HG03045 (cell line): ENCODE measurements around the gene PUS1.
A peak's percentile ranks its signal among the peaks of the same experiment; 100 is the strongest.
"Not testable (repeated sequence)": the region's sequence is repeated elsewhere in the genome, so short reads cannot be mapped to it uniquely, and the experiment has no call there.

ENCODE experiments used
- ATAC-seq: cut with Tn5 transposase; IDR thresholded peaks from one replicate; pipeline ENCODE4 v1.9.1; 2021; ENCODE audit warnings: mild to moderate bottlenecking, moderate library complexity; ENCODE audit not compliant: unreplicated experiment

Gene PUS1

GRCh38 chr12:131933387-131933786 is 4.3 kb downstream of the PUS1 start:
- ATAC-seq: no peak

DNA sequence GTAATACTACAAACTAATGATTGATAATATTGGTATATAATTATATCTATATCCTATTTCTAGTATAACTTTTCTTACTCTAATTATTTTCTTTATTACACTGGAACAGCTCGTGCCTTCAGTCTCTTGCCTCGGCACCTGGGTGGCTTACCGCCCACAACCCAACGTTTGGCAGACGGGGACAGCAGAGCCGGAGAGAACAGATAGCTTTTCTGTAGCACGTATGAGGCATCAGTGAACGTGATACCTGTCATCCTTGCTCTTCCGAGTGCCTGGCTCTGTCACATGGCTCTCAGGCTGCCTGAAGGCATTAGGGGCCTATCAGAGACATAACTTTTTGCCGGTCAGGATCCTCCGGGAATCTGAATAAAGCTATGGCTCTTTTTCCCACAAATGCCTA is 5.5 kb downstream of the PUS1 start:
- ATAC-seq: no peak

- ATAC-seq: no peak
Measured at GRCh38 chr12:131938082-131938481, 9.0 kb downstream of the PUS1 start.

- ATAC-seq: no peak
Measured at GRCh38 chr12:131939007-131939406, 9.9 kb downstream of the PUS1 start.

DNA sequence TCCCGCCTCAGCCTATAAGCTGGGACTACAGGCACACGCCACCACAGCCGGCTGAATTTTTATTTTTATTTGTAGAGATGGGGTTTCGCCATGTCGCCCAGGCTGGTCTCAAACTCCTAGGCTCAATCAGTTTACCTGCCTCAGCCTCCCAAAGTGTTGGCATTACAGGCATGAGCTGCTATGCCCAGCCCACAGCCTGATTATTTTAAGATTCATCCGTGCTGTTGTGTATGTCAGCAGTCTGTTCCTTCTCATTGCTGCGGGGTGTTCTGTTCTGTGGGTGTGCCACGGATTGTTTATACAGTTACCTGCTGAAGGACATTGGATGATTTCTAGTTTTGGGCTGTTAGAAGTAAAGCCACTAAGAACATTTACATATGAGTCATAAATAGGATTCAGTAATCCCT is 11.1 kb downstream of the PUS1 start:
- ATAC-seq: no peak

GRCh38 chr12:131941116-131941986 is 12.3 kb downstream of the PUS1 start:
- ATAC-seq: no peak

DNA sequence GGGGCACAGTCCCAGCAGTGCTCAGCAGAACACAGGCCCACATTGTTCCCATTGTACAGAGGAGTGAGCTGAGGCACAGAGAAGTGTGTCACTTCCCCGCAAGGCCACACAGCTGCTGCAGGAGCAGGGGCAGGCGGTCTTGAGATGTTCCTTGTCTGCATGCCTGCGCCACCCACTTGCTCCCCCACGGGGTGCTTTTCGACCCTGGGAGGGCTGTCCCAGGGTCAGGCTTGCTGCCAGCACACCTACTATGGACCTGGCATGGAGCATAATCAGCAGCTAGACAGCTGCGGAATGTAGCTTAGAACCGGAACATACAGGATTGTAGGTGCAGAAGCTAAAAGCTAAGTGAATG is 12.9 kb downstream of the PUS1 start:
- no peak for ATAC-seq

- no peak for ATAC-seq
Measured at GRCh38 chr12:131942671-131943070, 13.6 kb downstream of the PUS1 start.

DNA sequence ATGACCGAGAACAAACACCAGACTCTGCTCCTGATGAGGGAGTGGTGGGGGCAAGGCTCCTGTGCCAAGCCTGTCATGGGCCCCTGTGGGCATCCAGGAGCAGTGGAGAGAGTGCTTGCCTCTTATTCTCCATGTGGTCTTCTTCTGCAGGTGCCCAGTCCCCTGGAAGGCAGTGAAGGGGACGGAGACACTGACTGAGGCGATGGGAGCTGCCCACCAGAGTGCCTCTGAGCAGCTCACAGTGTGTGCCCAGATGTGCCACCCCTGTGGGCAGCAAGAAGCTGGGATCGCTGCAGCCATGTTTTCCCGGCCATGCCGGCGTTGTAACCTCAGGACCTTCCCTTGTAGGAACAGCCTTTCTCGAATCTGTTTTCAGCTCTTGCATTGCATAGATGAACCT is 14.3 kb downstream of the PUS1 start:
- no peak for ATAC-seq

DNA sequence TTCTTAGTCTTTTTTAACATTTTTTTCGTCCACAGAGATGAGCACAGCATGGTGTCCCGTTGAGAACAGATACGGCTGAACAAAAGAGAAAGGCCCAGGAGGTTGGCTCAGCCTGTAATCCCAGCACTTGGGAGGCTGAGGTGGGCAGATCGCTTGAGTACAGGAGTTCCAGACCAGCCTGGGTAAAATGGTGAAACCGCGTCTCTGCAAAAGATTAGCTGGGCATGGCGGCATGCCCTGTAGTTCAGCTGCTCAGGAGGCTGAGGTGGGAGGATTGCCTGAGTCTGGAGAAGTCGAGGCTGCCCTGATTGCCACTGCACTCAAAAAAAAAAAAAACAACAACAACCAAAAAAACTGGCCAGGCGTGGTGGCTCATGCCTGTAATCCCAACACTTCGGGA is 14.8 kb downstream of the PUS1 start:
- no peak for ATAC-seq

DNA sequence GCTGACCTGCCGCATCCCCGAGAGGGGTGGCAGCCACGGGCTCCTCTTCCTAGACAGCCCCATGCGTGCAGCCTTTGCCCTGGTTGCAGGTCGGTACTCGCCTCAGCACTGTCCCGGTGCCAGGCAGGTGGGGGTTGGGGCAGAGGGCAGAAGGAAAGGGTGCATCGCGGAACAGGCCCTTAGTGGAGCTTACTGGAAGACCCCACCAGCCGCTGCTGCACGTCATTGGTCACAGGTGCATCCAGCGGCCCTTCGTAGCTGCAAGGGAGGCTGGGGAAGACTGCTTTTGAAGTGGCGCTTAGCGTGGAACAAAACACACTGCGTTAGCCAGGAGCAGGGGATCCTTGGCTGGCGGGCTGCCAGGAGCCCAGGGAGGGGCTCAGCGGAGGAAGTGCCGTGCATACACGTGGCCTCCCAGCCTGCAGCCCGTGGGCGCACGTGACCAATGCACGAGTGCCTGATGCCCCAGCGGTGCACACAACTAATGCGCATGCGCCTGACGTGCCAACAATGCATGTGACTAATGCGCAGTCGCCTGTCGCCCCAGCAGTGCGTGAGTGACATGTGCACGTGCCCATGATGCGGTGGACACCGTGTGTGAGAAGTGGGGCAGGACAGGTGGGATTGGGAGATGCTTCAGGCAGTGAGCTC is 15.7 kb downstream of the PUS1 start:
- no peak for ATAC-seq

DNA sequence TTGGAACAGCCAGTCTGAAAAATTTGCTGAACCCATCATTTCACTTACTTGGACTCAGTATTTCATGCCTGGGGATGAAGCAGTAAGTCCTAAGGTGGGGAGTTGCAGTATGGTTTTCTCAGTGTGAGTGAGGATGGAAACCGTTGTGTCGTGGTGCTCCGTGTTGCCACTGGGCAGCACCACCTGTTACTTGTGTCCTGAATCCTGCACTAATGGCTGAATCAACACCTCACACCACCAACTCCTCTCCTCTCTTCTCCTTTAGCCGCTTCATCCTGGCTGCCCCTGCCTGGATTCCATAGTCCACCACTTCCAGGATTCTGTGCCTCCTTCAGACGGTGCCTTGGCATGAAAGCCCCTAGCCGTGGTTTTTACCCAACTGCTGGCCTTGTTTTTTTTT is 17.7 kb downstream of the PUS1 start:
- ATAC-seq: no peak

GRCh38 chr12:131947482-131948027 is 18.5 kb downstream of the PUS1 start:
- no peak for ATAC-seq

GRCh38 chr12:131948166-131948712 is 19.2 kb downstream of the PUS1 start:
- no peak for ATAC-seq

- not testable (repeated sequence) for ATAC-seq
Measured at GRCh38 chr12:131948713-131949430, 19.8 kb downstream of the PUS1 start.

DNA sequence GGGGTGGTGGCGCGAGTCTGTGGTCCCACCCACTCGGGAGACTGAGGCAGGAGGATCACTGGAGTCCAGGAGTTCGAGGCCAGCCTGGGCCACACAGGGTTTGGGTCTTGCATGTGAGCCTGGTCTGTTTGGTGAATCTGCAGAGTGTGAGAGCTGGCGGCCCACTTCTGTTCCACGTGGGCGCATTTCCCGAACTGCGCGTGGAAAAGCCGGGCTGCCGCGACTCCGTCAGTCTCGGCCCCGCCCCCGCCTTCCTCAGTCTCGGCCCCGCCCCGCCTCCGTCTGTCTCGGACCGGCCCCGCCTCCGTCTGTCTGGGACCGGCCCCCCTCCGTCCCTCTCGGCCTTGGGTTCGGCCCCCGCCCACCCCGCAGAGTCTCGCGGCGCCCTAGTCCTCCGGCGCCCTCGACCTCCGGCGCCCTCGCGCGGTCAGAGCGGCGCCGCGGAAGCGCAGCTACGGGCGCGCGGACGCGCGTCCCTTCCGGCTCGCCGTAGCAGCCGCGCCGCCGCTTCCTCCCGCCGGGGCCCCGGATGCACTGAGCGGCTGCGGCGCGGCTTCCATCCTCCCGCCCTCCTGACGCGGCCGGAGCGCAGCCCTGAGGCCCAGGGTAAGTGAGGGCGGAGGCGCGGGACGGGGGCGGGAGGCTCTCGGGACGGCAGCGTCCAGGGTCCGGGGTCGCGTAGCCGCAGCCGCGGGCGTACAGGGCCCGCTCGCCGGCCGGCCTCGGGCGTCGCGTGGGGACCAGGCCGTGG is 20.5 kb downstream of the PUS1 start, which contains the start of gene EP400:
TSS of gene EP400 (plus strand) at position 512 of the 751 bp plus-strand sequence. CDS start 10,678 bp downstream, outside the sequence.
- ATAC-seq: peak; percentile 89

DNA sequence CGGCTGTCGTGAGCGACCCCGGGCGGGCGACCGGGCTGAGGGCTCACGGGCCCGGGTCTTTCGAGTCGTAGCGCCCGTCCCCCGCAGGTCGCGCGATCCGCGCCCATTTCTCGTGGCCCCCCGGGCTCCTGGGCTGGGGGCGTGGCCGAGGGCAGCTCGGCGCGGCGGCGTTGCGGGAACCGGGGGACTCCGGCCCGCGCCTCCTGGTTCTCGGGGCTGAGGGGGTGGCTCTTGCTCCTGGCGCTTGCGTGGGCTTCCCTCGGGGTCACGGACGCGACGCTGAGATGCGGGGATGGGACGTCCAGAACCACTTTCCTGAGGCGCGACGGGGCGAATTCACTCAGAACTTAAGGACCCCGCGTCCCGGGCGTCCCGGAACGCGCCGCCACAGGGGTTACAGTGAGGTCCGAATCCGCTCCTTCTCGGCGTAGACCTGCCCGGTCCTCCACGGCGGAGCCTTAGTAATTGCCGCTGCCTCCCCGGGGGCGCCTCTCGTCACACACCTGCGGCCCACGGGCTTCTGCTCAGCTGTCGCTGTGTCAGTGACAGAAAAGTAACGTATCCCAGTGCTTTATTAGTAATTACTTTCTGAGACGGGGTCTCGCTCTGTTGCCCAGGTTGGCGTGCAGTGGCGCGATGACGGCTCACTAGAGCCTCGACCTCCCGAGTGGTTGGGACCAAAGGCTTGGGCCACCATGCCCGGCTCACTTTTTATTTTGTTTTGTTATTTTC is 21.3 kb downstream of the PUS1 start:
- ATAC-seq: peak; percentile 39

DNA sequence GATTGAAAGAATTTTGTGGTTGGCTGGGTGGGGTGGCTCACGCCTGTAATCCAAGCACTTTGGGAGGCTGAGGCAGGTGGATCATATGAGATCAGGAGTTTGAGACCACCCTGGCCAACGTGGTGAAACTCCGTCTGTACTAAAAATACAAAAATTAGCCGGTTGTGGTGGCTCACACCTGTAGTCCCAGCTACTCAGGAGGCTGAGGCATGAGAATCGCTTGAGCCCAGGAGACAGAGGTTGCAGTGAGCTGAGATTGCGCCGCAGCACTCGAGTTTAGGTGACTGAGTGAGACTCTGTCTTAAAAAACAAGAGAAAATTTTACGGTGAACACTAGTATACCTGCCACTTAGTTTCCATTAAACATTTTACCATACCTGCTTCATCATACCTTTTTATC is 24.7 kb downstream of the PUS1 start:
- ATAC-seq: not testable (repeated sequence)

DNA sequence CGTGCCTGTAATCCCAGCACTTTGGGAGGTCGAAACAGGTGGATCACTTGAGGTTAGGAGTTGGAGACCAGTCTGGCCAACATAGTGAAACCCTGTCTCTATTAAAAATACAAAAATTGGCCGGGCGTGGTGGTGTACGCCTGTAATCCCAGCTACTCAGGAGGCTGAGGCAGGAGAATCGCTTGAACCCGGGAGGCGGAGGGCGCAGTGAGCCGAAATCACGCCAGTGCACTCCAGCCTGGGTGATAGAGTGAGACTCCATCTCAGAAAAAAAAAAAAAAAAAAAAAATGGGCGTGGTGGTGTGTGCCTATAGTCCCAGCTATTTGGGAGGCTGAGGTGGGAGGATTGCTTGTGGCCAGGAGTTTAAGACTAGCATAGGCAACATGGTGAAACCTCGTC is 25.4 kb downstream of the PUS1 start:
- ATAC-seq: not testable (repeated sequence)

DNA sequence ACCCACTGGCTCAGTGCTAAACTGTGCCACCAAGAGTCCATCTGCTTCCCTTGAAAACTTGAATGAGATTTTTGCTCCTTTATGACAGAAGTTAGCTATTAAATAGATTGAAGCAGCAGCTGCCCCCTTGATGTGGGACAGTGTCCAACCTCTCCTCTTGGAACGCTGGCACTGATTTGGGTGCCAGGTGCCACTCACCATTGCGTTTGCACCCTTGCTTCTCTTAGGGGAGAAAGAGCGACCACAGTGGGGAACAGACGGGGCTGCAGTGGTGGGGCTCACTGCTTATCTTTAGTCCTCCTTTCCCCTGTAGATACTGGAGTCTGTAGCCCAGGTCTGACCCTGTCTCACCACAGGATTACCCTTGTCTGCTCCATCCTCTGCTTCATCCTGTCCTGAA is 30.0 kb downstream of the PUS1 start:
- no peak for ATAC-seq
